Aorta (tissue), 5 donors: Measurements from ENCODE around the gene KIF6. TPM values are rescaled to one million over a fixed set of nuclear protein-coding genes. Genes with fewer than 3 reads are reported as not detected.

Source experiments
- ATAC-seq: fragments of 200-7000 bp; cut with Tn5 transposase; one replicate; pipeline ENCODE4 v1.9.1; 2022; ENCODE audit warnings: moderate library complexity; ENCODE audit not compliant: low FRiP score
- DNase-seq, 2 donors: peaks; one replicate each; pipeline ENCODE4 v3.0.0-alpha.2; 2020
- H3K27ac ChIP-seq, 2 donors: one replicate each; pipeline ENCODE4 v1.5.1; 2013; ENCODE audit warnings: low read length in 2 of 2, mild to moderate bottlenecking in 2 of 2, moderate library complexity in 2 of 2, control low read depth in 1 of 2, inconsistent platforms in 1 of 2, low read depth in 1 of 2
- H3K27me3 ChIP-seq, 2 donors: one replicate each; pipeline ENCODE4 v1.6.1; 2013; ENCODE audit warnings: control low read depth in 1 of 2, low read length in 1 of 2, mild to moderate bottlenecking in 1 of 2, moderate library complexity in 1 of 2; ENCODE audit not compliant: insufficient read depth in 2 of 2, control insufficient read depth in 1 of 2
- H3K36me3 ChIP-seq, 2 donors: one replicate each; pipeline ENCODE4 v1.6.1; 2013; ENCODE audit warnings: control low read depth in 1 of 2, low read length in 1 of 2, mild to moderate bottlenecking in 1 of 2; ENCODE audit not compliant: insufficient read depth in 2 of 2, control insufficient read depth in 1 of 2
- H3K4me1 ChIP-seq, 2 donors: one replicate each; pipeline ENCODE4 v1.6.1; 2013; ENCODE audit warnings: low read length in 2 of 2, control low read depth in 1 of 2, mild to moderate bottlenecking in 1 of 2, moderate library complexity in 1 of 2; ENCODE audit not compliant: insufficient read depth in 2 of 2, control insufficient read depth in 1 of 2
- H3K4me3 ChIP-seq, 2 donors: one replicate each; pipeline ENCODE4 v1.5.1; 2013; ENCODE audit warnings: low read length in 2 of 2, control low read depth in 1 of 2, mild to moderate bottlenecking in 1 of 2
- H3K9me3 ChIP-seq: one replicate; pipeline ENCODE4 v1.6.1; 2013; ENCODE audit warnings: mild to moderate bottlenecking, low read length; ENCODE audit not compliant: control insufficient read depth
- WGBS, 2 donors: extraction: QIAGEN DNeasy Blood & Tissue Kit; methylation state at CpG; one replicate each; pipeline ENCODE4 v1.1.7; 2013; 5-methylcytosine and 5-hydroxymethylcytosine counted together
- intact Hi-C, 2 donors: fragments of 100-400 bp; cut with DNase I; formaldehyde crosslinking; loops; one replicate each; pipeline versions ENCODE4 v1.14.2 to v1.15.0; 2022
- polyA plus RNA-seq, 2 donors: library from polyadenylated mRNA; stranded (reverse); fragments of 200-250 nt; gene quantifications; one replicate each; pipeline ENCODE4 v1.2.3, GENCODE V29; 2013
- total RNA-seq, 2 donors: library from RNA; stranded (reverse); fragmentation: NEBNext Ultra II Directional; extraction: Animal tissue kit (Norgen Biotek cat#: 25700); gene quantifications; one replicate each; pipeline ENCODE4 v1.2.1, GENCODE V29; 2021
- donor health status: healthy with polysubstance abuse.
- donor health status: Bipolar disorder and iron deficiency.
- donor health status: DM: no; HTN: no; CAD: no.
- donor health status: DM: no; HTN: no; CAD: no.
- donor health status: DM: yes; HTN: yes; CAD: no.

Gene KIF6
- total and polyA plus RNA-seq, 4 donors: 0.39 to 0.63 (median 0.42) TPM; not detected in 1

GRCh38 chr6:39314273-39314795 lies 410.9 kb downstream of the KIF6 start, which contains the start of gene KCNK17:
Gene KCNK17, minus strand, starts transcription at chr6:39314419. Its CDS starts 99 bp downstream, at chr6:39314320.
- DNase-seq (no peak), ATAC-seq (no peak)
- H3K4me1 ChIP-seq: no peaks in the 10 kb centered on the region
- WGBS, 2 donors: 13 to 14% methylated on average over 27 to 28 of the region's 28 CpGs
- H3K36me3 ChIP-seq: no peaks in the 10 kb centered on the region
- peak within 1 kb of the TSS; percentile 14 to 15 for H3K4me3 ChIP-seq
- H3K9me3 ChIP-seq: no peaks in the 10 kb centered on the region
- H3K27ac ChIP-seq: peak within 1 kb of the TSS in 1 of 2 donors; percentile 39
- H3K27me3 ChIP-seq: no peaks in the 10 kb centered on the region
- intact Hi-C loops: no loop called here

- no peaks in the 10 kb centered on the region for H3K9me3 ChIP-seq
- intact Hi-C loops: no loop called here
- 1 to 3% methylated on average over 80 of the region's 80 CpGs for WGBS, 2 donors
- peak; percentile 2 for ATAC-seq
- peak overlapping the region in 1 of 2 donors; percentile 39 for H3K27ac ChIP-seq
- H3K4me3 ChIP-seq: peak overlapping the region; percentile 14 to 15
- DNase-seq: no peak
- H3K27me3 ChIP-seq: no peaks in the 10 kb centered on the region
- no peaks in the 10 kb centered on the region for H3K36me3 ChIP-seq
- no peaks in the 10 kb centered on the region for H3K4me1 ChIP-seq
These were observed 411.5 kb downstream of the KIF6 start for GRCh38 chr6:39313526-39314272.

- WGBS, 2 donors: 1 to 3% methylated on average over 45 of the region's 45 CpGs
- no peaks in the 10 kb centered on the region for H3K4me1 ChIP-seq
- intact Hi-C loops: no loop called here
- peak overlapping the region in 1 of 2 donors; percentile 39 for H3K27ac ChIP-seq
- ATAC-seq (peak; percentile 7), DNase-seq (peak; percentile 74 to 81)
- H3K36me3 ChIP-seq: no peaks in the 10 kb centered on the region
- H3K27me3 ChIP-seq: no peaks in the 10 kb centered on the region
- H3K9me3 ChIP-seq: no peaks in the 10 kb centered on the region
- peak overlapping the region; percentile 14 to 15 for H3K4me3 ChIP-seq
These were observed 412.2 kb downstream of the KIF6 start for GRCh38 chr6:39312912-39313525.

- no peak for ATAC-seq
- no peak overlapping the region for H3K4me3 ChIP-seq
- H3K9me3 ChIP-seq: no peaks in the 10 kb centered on the region
- WGBS, 2 donors: 27 to 43% methylated on average over 4 of the region's 4 CpGs
- no peak for DNase-seq
- intact Hi-C loops: loop anchor here in 1 of 2 donors (2.0 kb wide), 1 partner anchor 222 kb away; no protein-coding TSS in a partner anchor
- no peak overlapping the region for H3K27ac ChIP-seq
- H3K36me3 ChIP-seq: no peaks in the 10 kb centered on the region
- no peaks in the 10 kb centered on the region for H3K27me3 ChIP-seq
- no peaks in the 10 kb centered on the region for H3K4me1 ChIP-seq
These were observed 414.7 kb downstream of the KIF6 start for GRCh38 chr6:39310542-39310941.

GRCh38 chr6:39309942-39310531 lies 415.2 kb downstream of the KIF6 start:
- Histone ChIP-seq H3K27me3 (no peaks in the 10 kb centered on the region), H3K9me3 (no peaks in the 10 kb centered on the region), H3K4me3 (no peak overlapping the region), H3K4me1 (no peaks in the 10 kb centered on the region), H3K36me3 (no peaks in the 10 kb centered on the region), H3K27ac (no peak overlapping the region)
- ATAC-seq: peak; percentile 78
- WGBS, 2 donors: 52 to 58% methylated on average over 7 of the region's 7 CpGs
- intact Hi-C loops: loop anchor here (2.0 to 10.0 kb wide), 3 partner anchors 221 to 435 kb away; no protein-coding TSS in a partner anchor
- peak; percentile 78 to 89 for DNase-seq

GRCh38 chr6:39307462-39307861 lies 417.7 kb downstream of the KIF6 start:
- 84 to 90% methylated on average over 3 of the region's 3 CpGs for WGBS, 2 donors
- Histone ChIP-seq H3K27me3 (no peaks in the 10 kb centered on the region), H3K27ac (no peak overlapping the region), H3K4me1 (no peaks in the 10 kb centered on the region), H3K4me3 (no peak overlapping the region), H3K9me3 (no peaks in the 10 kb centered on the region), H3K36me3 (no peaks in the 10 kb centered on the region)
- DNase-seq: no peak
- intact Hi-C loops: loop anchor here (10.0 kb wide), 2 partner anchors 333 to 433 kb away; no protein-coding TSS in a partner anchor
- no peak for ATAC-seq

- no peaks in the 10 kb centered on the region for H3K36me3 ChIP-seq
- no peak overlapping the region for H3K27ac ChIP-seq
- no peak overlapping the region for H3K4me3 ChIP-seq
- no peaks in the 10 kb centered on the region for H3K27me3 ChIP-seq
- H3K4me1 ChIP-seq: no peaks in the 10 kb centered on the region
- no peak for ATAC-seq
- no peak for DNase-seq
- intact Hi-C loops: loop anchor here (10.0 kb wide), 2 partner anchors 330 to 430 kb away; no protein-coding TSS in a partner anchor
- H3K9me3 ChIP-seq: no peaks in the 10 kb centered on the region
These were observed 420.3 kb downstream of the KIF6 start for GRCh38 chr6:39304951-39305350.

GRCh38 chr6:39303425-39304153 lies 421.6 kb downstream of the KIF6 start:
- ATAC-seq: no peak

More at GRCh38 chr6:39303425-39304153, 421.6 kb downstream of the KIF6 start:
- intact Hi-C loops: loop anchor here (1.0 to 10.0 kb wide), 3 partner anchors 137 to 429 kb away; no protein-coding TSS in a partner anchor
- Histone ChIP-seq H3K36me3 (no peaks in the 10 kb centered on the region), H3K4me1 (no peaks in the 10 kb centered on the region), H3K9me3 (no peaks in the 10 kb centered on the region), H3K4me3 (no peak overlapping the region), H3K27me3 (no peaks in the 10 kb centered on the region), H3K27ac (no peak overlapping the region)
- no peak for DNase-seq
- WGBS, 2 donors: 85 to 86% methylated on average over 30 of the region's 30 CpGs
